AG04450 (cell line): Measurements from ENCODE around the gene CATSPERZ. TPM values are rescaled to one million over a fixed set of nuclear protein-coding genes. Genes with fewer than 3 reads are reported as not detected.

Experiments used
- CTCF ChIA-PET: fragments of 300-600, 350-600 bp; formaldehyde crosslinking; extraction: SDS; loops from one replicate; lab custom pipeline; 2022; ENCODE audit warnings: antibody characterized with exemption, inconsistent platforms; lab: Charles Lee
- POLR2A ChIA-PET: fragments of 350-600 bp; formaldehyde crosslinking; extraction: SDS; loops from one replicate; lab custom pipeline; 2021; ENCODE audit warnings: antibody characterized with exemption, inconsistent platforms; lab: Yijun Ruan, JAX
- DNase-seq: peaks from one replicate; pipeline ENCODE4 v3.0.0-alpha.2; 2011; ENCODE audit warnings: low read depth, low spot score
- H3K27ac ChIP-seq: one replicate; pipeline ENCODE4 v1.5.1; 2012; ENCODE audit warnings: low read depth, low read length, control low read depth
- H3K27me3 ChIP-seq: one replicate; pipeline ENCODE4 v1.6.0; 2012; ENCODE audit warnings: low read length; ENCODE audit not compliant: control insufficient read depth, insufficient read depth
- H3K4me3 ChIP-seq: 2 replicates; pipeline ENCODE4 v1.5.1; 2011; ENCODE audit warnings: mild to moderate bottlenecking, low read depth, low read length, control low read depth
- H3K9me3 ChIP-seq: 2 replicates; pipeline ENCODE4 v1.5.1; 2012; ENCODE audit warnings: low read length; ENCODE audit not compliant: control insufficient read depth, insufficient read depth
- CTCF ChIP-seq: IDR thresholded peaks from 2 replicates; pipeline ENCODE4 v1.5.1; 2011; ENCODE audit warnings: low read depth, low read length, control low read depth, inconsistent platforms
- polyA plus RNA-seq: library from polyadenylated mRNA; depleted of rRNA; stranded (reverse); fragments of >200 nt; gene quantifications from 2 replicates; pipeline ENCODE4 v1.2.3, GENCODE V29; 2011

The CATSPERZ gene
- polyA plus RNA-seq, 1 experiment, result not detected

GRCh38 chr11:64288353-64288750, 11.8 kb upstream of the CATSPERZ start:
- POLR2A ChIA-PET, result no interaction called here
- no peak for DNase-seq
- Histone ChIP-seq H3K4me3 (no peak overlapping the region), H3K27ac (no peak overlapping the region), H3K9me3 (no peaks in the 10 kb centered on the region), H3K27me3 (peaks cover 24% of the 10 kb centered on the region)
- no peak for TF ChIP-seq CTCF
- CTCF ChIA-PET, result interaction anchor here (12.0 kb wide), 1 partner anchor 14 kb away, joined by 124 read pairs; the partner anchor contains the start of gene CATSPERZ

GRCh38 chr11:64289002-64289564, 11.1 kb upstream of the CATSPERZ start:
- ChIA-PET POLR2A (no interaction called here), CTCF (interaction anchor here (0.6 to 12.0 kb wide), 2 partner anchors 14 to 37 kb away, joined by 3 to 124 read pairs; partner anchors contain the start of gene CATSPERZ)
- Histone ChIP-seq H3K27me3 (peaks cover 28% of the 10 kb centered on the region), H3K27ac (no peak overlapping the region), H3K4me3 (no peak overlapping the region), H3K9me3 (no peaks in the 10 kb centered on the region)
- TF ChIP-seq CTCF, result no peak
- no peak for DNase-seq

- ChIA-PET CTCF (interaction anchor here (12.0 kb wide), 1 partner anchor 12 kb away, joined by 124 read pairs; the partner anchor contains the start of gene CATSPERZ), POLR2A (no interaction called here)
- Histone ChIP-seq H3K27ac (no peak overlapping the region), H3K4me3 (no peak overlapping the region), H3K27me3 (peaks cover 41% of the 10 kb centered on the region), H3K9me3 (no peaks in the 10 kb centered on the region)
- TF ChIP-seq CTCF, result no peak
- no peak for DNase-seq
These were observed 9.6 kb upstream of the CATSPERZ start for GRCh38 chr11:64290352-64291261.

GRCh38 chr11:64291262-64291751, 8.9 kb upstream of the CATSPERZ start, which contains the start of gene KCNK4:
KCNK4 (plus strand) TSS chr11:64291302; CDS start chr11:64293019, 1,717 bp downstream.
- Histone ChIP-seq H3K27me3 (peaks cover 48% of the 10 kb centered on the region), H3K27ac (no peak within 1 kb of the TSS), H3K4me3 (peak within 1 kb of the TSS; percentile 29; the same call in 1 of the 2 replicates), H3K9me3 (no peaks in the 10 kb centered on the region)
- ChIA-PET CTCF (interaction anchor here (12.0 kb wide), 1 partner anchor 11 kb away, joined by 124 read pairs; the partner anchor contains the start of gene CATSPERZ), POLR2A (no interaction called here)
- TF ChIP-seq CTCF, result no peak
- DNase-seq, result no peak
